ENCODE results near the gene VPREB3.

The VPREB3 gene

GRCh38 chr22:23800297-23801237 lies 46.3 kb upstream of the VPREB3 start:
- Histone ChIP-seq H3K4me1 (no peaks in the 10 kb centered on the region), H3K27me3 (no peaks in the 10 kb centered on the region), H3K4me3 (no peak overlapping the region), H3K27ac (no peak overlapping the region), H3K9me3 (no peaks in the 10 kb centered on the region), H3K36me3 (peaks cover 59 to 89% (median 73%) of the 10 kb centered on the region in 3 donors)
- intact Hi-C loops (cut with DNase I; ENCODE audit: low total_unique reads): no loop called here
- no peak for TF ChIP-seq CTCF (IDR thresholded peaks at IDR 0.05)
- DNase-seq: no peak

- H3K9me3 ChIP-seq: no peaks in the 10 kb centered on the region
- no peak overlapping the region for H3K4me3 ChIP-seq
- peaks cover 48 to 89% (median 69%) of the 10 kb centered on the region in 3 donors for H3K36me3 ChIP-seq
- no peaks in the 10 kb centered on the region for H3K27me3 ChIP-seq
- DNase-seq: no peak
- H3K27ac ChIP-seq: no peak overlapping the region
- TF ChIP-seq CTCF (IDR thresholded peaks at IDR 0.05): no peak
- no peaks in the 10 kb centered on the region for H3K4me1 ChIP-seq
- intact Hi-C loops (cut with DNase I; ENCODE audit: low total_unique reads): no loop called here
Measured at GRCh38 chr22:23796461-23796860, 42.2 kb upstream of the VPREB3 start.

GRCh38 chr22:23793326-23793725 lies 39.1 kb upstream of the VPREB3 start:
- no peak for TF ChIP-seq CTCF (IDR thresholded peaks at IDR 0.05)
- H3K36me3 ChIP-seq: peaks cover 33 to 64% (median 48%) of the 10 kb centered on the region in 3 donors
- H3K9me3 ChIP-seq: no peaks in the 10 kb centered on the region
- intact Hi-C loops (cut with DNase I; ENCODE audit: low total_unique reads): no loop called here
- no peak overlapping the region for H3K4me3 ChIP-seq
- H3K27ac ChIP-seq: no peak overlapping the region
- no peak for DNase-seq
- H3K4me1 ChIP-seq: peaks cover 0 to 16% (median 7%) of the 10 kb centered on the region in 4 donors
- H3K27me3 ChIP-seq: no peaks in the 10 kb centered on the region

GRCh38 chr22:23791738-23792645 lies 37.8 kb upstream of the VPREB3 start:
- Histone ChIP-seq H3K4me1 (peaks cover 0 to 25% (median 15%) of the 10 kb centered on the region in 4 donors), H3K27me3 (no peaks in the 10 kb centered on the region), H3K9me3 (no peaks in the 10 kb centered on the region), H3K4me3 (no peak overlapping the region), H3K36me3 (peaks cover 33 to 56% (median 40%) of the 10 kb centered on the region in 3 donors), H3K27ac (no peak overlapping the region)
- intact Hi-C loops (cut with DNase I; ENCODE audit: low total_unique reads): no loop called here
- no peak for DNase-seq
- TF ChIP-seq CTCF (IDR thresholded peaks at IDR 0.05): no peak

DNA sequence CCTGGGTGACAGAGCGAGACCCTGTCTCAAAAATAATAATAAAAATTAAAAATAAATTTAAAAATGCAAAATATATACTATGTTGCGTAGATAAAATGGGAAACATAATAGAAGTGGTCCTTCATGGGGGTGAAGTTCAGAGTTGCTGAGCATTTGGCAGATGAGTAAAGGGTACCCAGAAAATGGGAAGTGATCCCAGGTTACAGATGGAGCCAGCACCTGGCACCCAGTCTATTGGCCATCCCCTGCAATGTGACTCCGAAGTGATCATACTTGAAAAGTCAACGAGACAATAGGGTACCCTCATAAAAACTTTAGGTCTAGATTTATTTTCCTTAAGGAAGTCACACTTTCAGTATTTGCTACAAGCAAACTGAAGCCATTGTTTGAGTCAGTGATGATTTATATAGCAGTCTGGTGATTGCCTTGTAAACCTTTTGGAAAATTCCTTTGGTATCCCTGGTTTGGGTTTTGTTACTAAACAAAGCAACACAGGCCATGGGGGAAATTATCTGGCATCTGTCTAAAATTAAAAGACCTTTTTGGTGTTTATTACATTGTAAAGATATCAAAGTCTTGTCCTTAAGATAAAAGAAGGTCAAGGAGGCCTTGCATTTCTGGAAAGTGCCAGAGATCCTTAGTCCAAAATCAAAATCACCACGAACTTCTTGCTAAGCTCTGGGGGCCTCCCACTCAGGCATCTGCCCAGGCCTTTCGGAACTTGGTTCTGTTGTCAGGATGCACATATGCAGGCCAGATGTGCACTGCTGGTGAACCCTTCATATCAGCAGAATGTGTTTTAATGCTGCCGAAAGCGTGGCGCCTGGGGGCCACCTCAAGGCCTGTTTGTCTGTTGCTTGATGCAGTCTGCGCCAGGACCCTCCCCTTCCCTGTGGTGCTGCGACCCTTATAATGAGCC lies 36.9 kb upstream of the VPREB3 start:
- H3K9me3 ChIP-seq: no peaks in the 10 kb centered on the region
- no peak for DNase-seq
- no peak overlapping the region for H3K4me3 ChIP-seq
- peaks cover 0 to 30% (median 20%) of the 10 kb centered on the region in 4 donors for H3K4me1 ChIP-seq
- intact Hi-C loops (cut with DNase I; ENCODE audit: low total_unique reads): no loop called here
- no peaks in the 10 kb centered on the region for H3K27me3 ChIP-seq
- no peak overlapping the region for H3K27ac ChIP-seq
- H3K36me3 ChIP-seq: peaks cover 31 to 47% (median 34%) of the 10 kb centered on the region in 3 donors
- no peak for TF ChIP-seq CTCF (IDR thresholded peaks at IDR 0.05)
